ENCODE results near the gene CACNA1H.

The CACNA1H gene

GRCh38 chr16:1214719-1215118, 61.8 kb downstream of the CACNA1H start:
- Histone ChIP-seq H3F3A (ENCODE audit: insufficient read depth) (no peaks in the 10 kb centered on the region), H3K79me2 (ENCODE audit: insufficient read depth, low read length) (no peaks in the 10 kb centered on the region), H3K9ac (ENCODE audit: low read length) (no peak overlapping the region), H3K9me2 (replicated peaks; ENCODE audit: insufficient read depth, low read length) (no peaks in the 10 kb centered on the region), H3K9me3 (ENCODE audit: insufficient read depth, low read length) (no peaks in the 10 kb centered on the region), H2AFZ (ENCODE audit: low read depth, low read length, severe bottlenecking) (no peak overlapping the region), H4K20me1 (ENCODE audit: low read depth, low read length) (no peaks in the 10 kb centered on the region), H3K36me3 (ENCODE audit: low read length) (no peaks in the 10 kb centered on the region), H3K27me3 (ENCODE audit: low read length) (no peaks in the 10 kb centered on the region), H3K4me2 (ENCODE audit: low read depth, low read length, poor library complexity, severe bottlenecking) (no peak overlapping the region), H3K27ac (ENCODE audit: low read depth, low read length) (no peak overlapping the region), H3K4me3 (ENCODE audit: insufficient read depth, low read length, poor library complexity, severe bottlenecking) (no peak overlapping the region)
- TF ChIP-seq EZH2phosphoT487 (conservative IDR thresholded peaks at IDR 0.05; ENCODE audit: low read length) = no peak

GRCh38 chr16:1215574-1216295, 62.8 kb downstream of the CACNA1H start:
- TF ChIP-seq CTCF (IDR thresholded peaks at IDR 0.05; ENCODE audit: insufficient read depth, low read length, poor library complexity, severe bottlenecking) = no peak
- TF ChIP-seq EZH2phosphoT487 (conservative IDR thresholded peaks at IDR 0.05; ENCODE audit: low read length) = no peak
- no peaks in the 10 kb centered on the region for H3F3A ChIP-seq (ENCODE audit: insufficient read depth)
- no peaks in the 10 kb centered on the region for H3K36me3 ChIP-seq (ENCODE audit: low read length)
- H3K9me3 ChIP-seq (ENCODE audit: insufficient read depth, low read length) = no peaks in the 10 kb centered on the region
- no peak overlapping the region for H3K9ac ChIP-seq (ENCODE audit: low read length)
- no peak overlapping the region for H3K4me2 ChIP-seq (ENCODE audit: low read depth, low read length, poor library complexity, severe bottlenecking)
- H4K20me1 ChIP-seq (ENCODE audit: low read depth, low read length) = no peaks in the 10 kb centered on the region
- no peak overlapping the region for H3K27ac ChIP-seq (ENCODE audit: low read depth, low read length)
- H3K4me3 ChIP-seq (ENCODE audit: insufficient read depth, low read length, poor library complexity, severe bottlenecking) = no peak overlapping the region
- no peaks in the 10 kb centered on the region for H3K79me2 ChIP-seq (ENCODE audit: insufficient read depth, low read length)
- H2AFZ ChIP-seq (ENCODE audit: low read depth, low read length, severe bottlenecking) = no peak overlapping the region
- H3K9me2 ChIP-seq (replicated peaks; ENCODE audit: insufficient read depth, low read length) = no peaks in the 10 kb centered on the region
- no peaks in the 10 kb centered on the region for H3K27me3 ChIP-seq (ENCODE audit: low read length)

- Histone ChIP-seq H3K9ac (ENCODE audit: low read length) (no peak overlapping the region), H3K27ac (ENCODE audit: low read depth, low read length) (no peak overlapping the region), H2AFZ (ENCODE audit: low read depth, low read length, severe bottlenecking) (no peak overlapping the region), H4K20me1 (ENCODE audit: low read depth, low read length) (no peaks in the 10 kb centered on the region), H3K36me3 (ENCODE audit: low read length) (no peaks in the 10 kb centered on the region), H3K4me2 (ENCODE audit: low read depth, low read length, poor library complexity, severe bottlenecking) (no peak overlapping the region), H3K27me3 (ENCODE audit: low read length) (no peaks in the 10 kb centered on the region), H3F3A (ENCODE audit: insufficient read depth) (no peaks in the 10 kb centered on the region), H3K4me3 (ENCODE audit: insufficient read depth, low read length, poor library complexity, severe bottlenecking) (no peak overlapping the region), H3K9me2 (replicated peaks; ENCODE audit: insufficient read depth, low read length) (no peaks in the 10 kb centered on the region), H3K9me3 (ENCODE audit: insufficient read depth, low read length) (no peaks in the 10 kb centered on the region), H3K79me2 (ENCODE audit: insufficient read depth, low read length) (no peaks in the 10 kb centered on the region)
- TF ChIP-seq EZH2phosphoT487 (conservative IDR thresholded peaks at IDR 0.05; ENCODE audit: low read length) = no peak
- no peak for TF ChIP-seq CTCF (IDR thresholded peaks at IDR 0.05; ENCODE audit: insufficient read depth, low read length, poor library complexity, severe bottlenecking)
Measured at GRCh38 chr16:1216296-1216619, 63.4 kb downstream of the CACNA1H start.

- H3K36me3 ChIP-seq (ENCODE audit: low read length) = no peaks in the 10 kb centered on the region
- no peaks in the 10 kb centered on the region for H3K27me3 ChIP-seq (ENCODE audit: low read length)
- H3K27ac ChIP-seq (ENCODE audit: low read depth, low read length) = no peak overlapping the region
Measured at GRCh38 chr16:1216681-1217400, 63.9 kb downstream of the CACNA1H start.

More at GRCh38 chr16:1216681-1217400, 63.9 kb downstream of the CACNA1H start:
- no peaks in the 10 kb centered on the region for H4K20me1 ChIP-seq (ENCODE audit: low read depth, low read length)
- no peak overlapping the region for H3K4me2 ChIP-seq (ENCODE audit: low read depth, low read length, poor library complexity, severe bottlenecking)
- no peak overlapping the region for H3K4me3 ChIP-seq (ENCODE audit: insufficient read depth, low read length, poor library complexity, severe bottlenecking)
- no peak overlapping the region for H3K9ac ChIP-seq (ENCODE audit: low read length)
- no peak for TF ChIP-seq CTCF (IDR thresholded peaks at IDR 0.05; ENCODE audit: insufficient read depth, low read length, poor library complexity, severe bottlenecking)
- no peak for TF ChIP-seq EZH2phosphoT487 (conservative IDR thresholded peaks at IDR 0.05; ENCODE audit: low read length)
- no peaks in the 10 kb centered on the region for H3F3A ChIP-seq (ENCODE audit: insufficient read depth)
- no peaks in the 10 kb centered on the region for H3K79me2 ChIP-seq (ENCODE audit: insufficient read depth, low read length)
- no peak overlapping the region for H2AFZ ChIP-seq (ENCODE audit: low read depth, low read length, severe bottlenecking)
- H3K9me2 ChIP-seq (replicated peaks; ENCODE audit: insufficient read depth, low read length) = no peaks in the 10 kb centered on the region
- H3K9me3 ChIP-seq (ENCODE audit: insufficient read depth, low read length) = no peaks in the 10 kb centered on the region

Measured in SU-DHL-6 (cell line).